GM12864 (cell line): ENCODE data around the gene GFPT1.

Source experiments
- DNase-seq: peaks from one replicate; pipeline ENCODE4 v3.0.0-alpha.2; 2011; ENCODE audit warnings: low read depth
- H3K4me3 ChIP-seq: 2 replicates; pipeline ENCODE4 v1.5.1; 2011; ENCODE audit warnings: mild to moderate bottlenecking, low read depth, low read length, control low read depth
- CTCF ChIP-seq: IDR thresholded peaks from 2 replicates; pipeline ENCODE4 v1.5.1; 2011; ENCODE audit warnings: low read depth, mild to moderate bottlenecking, moderate library complexity, low read length, control low read depth, inconsistent platforms; ENCODE audit errors: missing control alignments

Gene GFPT1

GRCh38 chr2:69393963-69394362 lies 6.9 kb upstream of the GFPT1 start:
- H3K4me3 ChIP-seq, result no peak overlapping the region
- TF ChIP-seq CTCF, result no peak
- no peak for DNase-seq

GRCh38 chr2:69390471-69390870 lies 3.4 kb upstream of the GFPT1 start:
- no peak overlapping the region for H3K4me3 ChIP-seq
- TF ChIP-seq CTCF, result no peak
- DNase-seq, result no peak

DNA sequence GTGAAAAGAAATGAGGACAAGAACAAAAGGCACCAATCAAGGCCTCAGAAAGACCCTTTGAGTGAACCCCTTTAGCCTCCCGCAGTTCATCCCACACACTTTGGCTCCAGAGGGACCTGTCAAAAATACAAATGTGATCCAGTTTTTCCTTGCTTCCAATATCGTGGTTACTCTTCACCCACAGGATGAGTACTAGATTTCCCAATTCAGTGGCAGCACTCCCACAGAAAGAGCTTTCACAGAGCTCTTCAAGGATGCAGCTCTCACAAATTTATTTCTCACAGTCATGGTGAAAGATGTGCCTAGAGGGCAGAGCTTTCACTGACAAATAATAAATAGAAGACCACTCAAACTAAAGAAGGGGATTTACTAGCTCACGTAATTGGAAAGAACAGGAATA lies 3.0 kb upstream of the GFPT1 start:
- no peak overlapping the region for H3K4me3 ChIP-seq
- DNase-seq, result no peak
- TF ChIP-seq CTCF, result no peak

GRCh38 chr2:69389271-69389670 lies 2.2 kb upstream of the GFPT1 start:
- no peak for DNase-seq
- H3K4me3 ChIP-seq, result no peak overlapping the region
- no peak for TF ChIP-seq CTCF

DNA sequence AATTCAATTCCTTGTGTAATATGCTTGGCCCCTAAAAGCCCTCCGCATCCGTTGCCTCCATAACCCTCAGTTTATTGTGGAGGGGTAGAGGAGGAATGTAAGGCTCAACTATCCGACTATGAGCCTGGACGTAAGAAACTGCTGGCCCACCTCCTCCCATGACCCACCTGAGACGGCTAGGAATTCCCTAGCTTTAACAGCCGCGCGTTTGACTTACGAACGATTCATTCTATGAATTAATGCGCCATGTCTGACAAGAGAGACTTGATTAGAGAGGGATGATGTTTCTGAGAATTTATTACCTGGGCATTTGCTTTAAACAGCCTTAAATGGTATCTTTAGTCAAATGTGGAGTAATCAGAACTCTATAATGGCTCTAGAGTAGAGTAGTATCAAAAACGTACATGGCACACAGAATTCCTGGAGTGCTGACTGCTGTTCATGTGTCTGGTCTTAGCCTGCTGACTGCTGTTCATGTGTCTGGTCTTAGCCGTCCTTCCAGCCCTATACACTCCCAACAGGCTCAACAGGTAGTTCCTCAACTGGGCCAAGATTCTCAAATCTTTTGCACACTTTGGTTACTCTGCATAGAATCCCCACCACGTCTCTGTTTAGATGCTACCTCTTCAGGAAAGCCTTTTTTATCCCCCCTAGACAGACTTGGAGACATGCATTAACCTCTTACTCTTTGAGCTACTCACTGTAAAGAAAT lies 899 bp upstream of the GFPT1 start:
- no peak for TF ChIP-seq CTCF
- peak overlapping the region; percentile 66 for H3K4me3 ChIP-seq

DNA sequence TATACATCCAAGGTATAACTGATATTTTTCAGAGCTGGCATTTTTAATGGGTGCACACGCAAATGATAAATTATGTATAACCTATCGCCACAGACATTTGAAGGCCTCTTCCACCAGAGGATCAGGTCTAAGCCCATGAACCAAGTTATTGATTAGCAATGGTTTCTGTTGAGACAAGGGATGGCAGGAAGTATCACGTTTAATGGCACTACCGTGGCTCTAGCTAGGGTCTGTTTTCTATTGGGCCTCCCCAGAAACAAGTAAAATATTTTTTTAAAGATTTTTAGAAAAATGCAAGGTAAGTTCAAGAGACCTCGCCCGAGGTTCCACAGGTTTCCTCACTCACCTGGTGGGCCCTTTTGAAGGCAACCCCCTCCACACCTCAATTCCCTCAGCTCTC lies 667 bp downstream of the GFPT1 start:
- H3K4me3 ChIP-seq, result peak overlapping the region; percentile 66
- no peak for DNase-seq
- TF ChIP-seq CTCF, result no peak

More for the DNA sequence above, 899 bp upstream of the GFPT1 start:
- no peak for DNase-seq

DNA sequence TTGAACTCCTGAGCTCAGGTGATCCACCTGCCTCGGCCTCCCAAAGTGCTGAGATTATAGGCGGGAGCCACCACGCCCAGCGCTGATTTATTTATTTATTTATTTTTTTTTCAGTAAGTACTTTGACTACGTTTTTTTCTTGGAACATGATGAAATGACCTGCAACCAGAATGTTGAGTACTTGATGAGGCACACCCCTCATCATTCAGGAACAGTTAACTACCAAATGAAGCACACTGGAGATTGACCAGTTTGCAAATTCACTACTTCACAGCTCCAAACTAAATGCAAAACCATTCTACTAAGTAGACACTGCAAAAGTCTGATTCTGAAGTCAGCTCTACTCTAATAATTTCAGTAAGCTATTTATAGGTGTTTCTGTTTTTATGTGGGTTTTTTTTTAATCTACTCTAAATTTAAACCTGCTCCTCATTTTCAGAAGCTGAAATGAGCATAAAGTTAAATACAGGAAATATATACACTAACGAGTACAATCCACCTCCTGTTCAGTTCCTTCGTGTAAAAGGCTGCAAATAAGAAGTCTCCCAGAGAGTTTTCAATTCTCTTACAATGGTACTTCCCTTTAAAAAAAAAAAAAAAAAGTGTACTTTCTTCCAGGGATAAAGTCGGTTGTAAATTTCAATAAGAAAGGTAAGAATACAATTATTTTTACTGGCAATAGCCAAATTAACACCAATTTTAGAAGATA lies 1.4 kb downstream of the GFPT1 start:
- TF ChIP-seq CTCF, result no peak

More for the DNA sequence above, 1.4 kb downstream of the GFPT1 start:
- DNase-seq, result no peak
- peak overlapping the region; percentile 66 for H3K4me3 ChIP-seq
